ENCODE results near the gene LRRC4.

LRRC4 gene

GRCh38 chr7:127979113-127979727, 52.0 kb downstream of the LRRC4 start:
- no peak for DNase-seq (ENCODE audit: low read depth)

- no peak for DNase-seq (ENCODE audit: low read depth)
These were observed 52.8 kb downstream of the LRRC4 start for GRCh38 chr7:127978421-127978820.

All from stimulated activated CD8-positive, alpha-beta memory T cell treated with anti-CD3 and anti-CD28 coated beads, Interleukin-15, amount 100 ng/mL, for 1 hour (primary cell).